UCSD-AML1 (cell line): ENCODE measurements around the gene TXNRD1.

Source experiments
- DNase-seq: peaks from one replicate; lab custom pipeline; 2025; ENCODE audit not compliant: unreplicated experiment; lab: John Stamatoyannopoulos, UW

Gene TXNRD1

GRCh38 chr12:104347374-104348075 lies 131.9 kb downstream of the TXNRD1 start:
- DNase-seq, result no peak

DNA sequence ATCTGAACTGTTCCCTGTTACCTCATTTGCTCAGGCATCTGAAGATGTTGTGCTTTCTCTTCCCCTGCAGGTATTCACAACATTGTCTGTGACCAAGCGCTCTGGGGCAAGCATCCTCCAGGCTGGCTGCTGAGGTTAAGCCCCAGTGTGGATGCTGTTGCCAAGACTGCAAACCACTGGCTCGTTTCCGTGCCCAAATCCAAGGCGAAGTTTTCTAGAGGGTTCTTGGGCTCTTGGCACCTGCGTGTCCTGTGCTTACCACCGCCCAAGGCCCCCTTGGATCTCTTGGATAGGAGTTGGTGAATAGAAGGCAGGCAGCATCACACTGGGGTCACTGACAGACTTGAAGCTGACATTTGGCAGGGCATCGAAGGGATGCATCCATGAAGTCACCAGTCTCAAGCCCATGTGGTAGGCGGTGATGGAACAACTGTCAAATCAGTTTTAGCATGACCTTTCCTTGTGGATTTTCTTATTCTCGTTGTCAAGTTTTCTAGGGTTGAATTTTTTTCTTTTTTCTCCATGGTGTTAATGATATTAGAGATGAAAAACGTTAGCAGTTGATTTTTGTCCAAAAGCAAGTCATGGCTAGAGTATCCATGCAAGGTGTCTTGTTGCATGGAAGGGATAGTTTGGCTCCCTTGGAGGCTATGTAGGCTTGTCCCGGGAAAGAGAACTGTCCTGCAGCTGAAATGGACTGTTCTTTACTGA lies 132.9 kb downstream of the TXNRD1 start:
- DNase-seq, result no peak

- DNase-seq, result no peak
These were observed 133.5 kb downstream of the TXNRD1 start for GRCh38 chr12:104348994-104349494.

- no peak for DNase-seq
These were observed 134.9 kb downstream of the TXNRD1 start for GRCh38 chr12:104350211-104351056.

GRCh38 chr12:104351057-104351983 lies 135.7 kb downstream of the TXNRD1 start:
- no peak for DNase-seq

DNA sequence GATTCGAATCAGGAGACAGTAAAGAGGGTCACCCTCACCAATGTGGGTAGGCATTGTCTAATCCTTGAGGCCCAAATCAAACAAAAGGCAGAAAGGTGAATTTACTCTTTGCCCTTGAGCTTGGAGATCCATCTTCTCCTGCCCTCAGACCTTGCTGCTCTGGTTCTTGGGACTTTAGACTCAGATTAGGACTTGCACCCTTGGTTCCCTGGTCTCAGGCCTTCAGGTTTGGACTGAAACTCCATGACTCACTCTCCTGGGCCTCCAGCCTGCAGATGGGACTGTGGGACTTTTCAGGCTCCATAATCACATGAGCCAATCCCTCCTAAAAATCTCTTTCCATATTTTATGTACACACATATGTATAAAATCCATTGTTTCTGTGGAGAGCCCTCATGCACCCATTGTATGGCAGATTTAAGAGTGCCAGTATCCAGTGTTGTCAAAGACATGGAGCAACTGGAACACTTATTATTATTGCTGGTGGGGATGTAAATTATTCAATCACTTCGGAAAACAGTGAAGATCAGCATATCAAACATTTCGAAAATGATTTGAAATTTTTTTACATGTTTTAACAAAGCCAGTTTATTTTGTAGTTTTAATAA lies 136.6 kb downstream of the TXNRD1 start:
- DNase-seq, result no peak

DNA sequence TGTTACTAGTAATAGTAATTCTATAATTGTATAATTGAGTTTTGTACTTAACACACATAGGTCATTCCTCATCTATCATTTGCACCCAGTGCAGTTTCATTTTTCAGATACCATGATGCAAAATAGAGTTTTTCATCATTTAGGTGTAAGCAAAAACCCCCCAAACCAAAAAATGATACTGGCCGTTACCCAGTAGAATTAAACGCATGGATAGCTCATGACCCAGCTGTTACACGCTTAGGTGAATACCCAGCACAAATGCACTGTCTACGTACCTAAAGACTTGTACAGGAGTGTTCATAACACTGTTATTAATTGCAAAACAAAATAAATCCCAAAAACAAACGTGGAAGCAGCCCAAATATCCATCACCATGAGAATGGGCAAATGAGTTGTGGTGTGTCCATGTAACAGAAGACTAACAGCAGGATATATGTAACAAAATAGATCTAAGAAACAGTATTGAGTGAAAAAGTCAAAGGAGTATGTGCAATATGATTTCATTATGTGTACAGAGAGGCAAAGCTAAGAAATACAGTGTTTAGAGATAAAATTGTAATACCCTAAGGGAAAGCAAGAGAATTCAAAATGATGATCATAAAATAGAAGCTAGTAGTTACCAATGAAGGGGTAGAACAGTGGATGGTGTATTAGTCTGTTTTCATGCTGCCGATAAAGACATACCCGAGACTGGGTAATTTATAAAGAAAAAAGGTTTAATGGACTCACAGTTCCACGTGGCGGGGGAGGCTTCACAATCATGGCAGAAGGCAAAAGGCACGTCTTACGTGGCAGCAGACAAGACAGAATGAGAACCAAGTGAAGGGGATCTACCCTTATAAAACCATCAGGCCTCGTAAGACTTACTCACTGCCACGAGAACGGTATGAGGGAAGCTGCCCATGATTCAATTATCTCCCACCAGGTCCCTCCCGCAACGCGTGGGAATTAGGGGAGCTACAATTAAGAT lies 137.7 kb downstream of the TXNRD1 start:
- DNase-seq, result no peak

DNA sequence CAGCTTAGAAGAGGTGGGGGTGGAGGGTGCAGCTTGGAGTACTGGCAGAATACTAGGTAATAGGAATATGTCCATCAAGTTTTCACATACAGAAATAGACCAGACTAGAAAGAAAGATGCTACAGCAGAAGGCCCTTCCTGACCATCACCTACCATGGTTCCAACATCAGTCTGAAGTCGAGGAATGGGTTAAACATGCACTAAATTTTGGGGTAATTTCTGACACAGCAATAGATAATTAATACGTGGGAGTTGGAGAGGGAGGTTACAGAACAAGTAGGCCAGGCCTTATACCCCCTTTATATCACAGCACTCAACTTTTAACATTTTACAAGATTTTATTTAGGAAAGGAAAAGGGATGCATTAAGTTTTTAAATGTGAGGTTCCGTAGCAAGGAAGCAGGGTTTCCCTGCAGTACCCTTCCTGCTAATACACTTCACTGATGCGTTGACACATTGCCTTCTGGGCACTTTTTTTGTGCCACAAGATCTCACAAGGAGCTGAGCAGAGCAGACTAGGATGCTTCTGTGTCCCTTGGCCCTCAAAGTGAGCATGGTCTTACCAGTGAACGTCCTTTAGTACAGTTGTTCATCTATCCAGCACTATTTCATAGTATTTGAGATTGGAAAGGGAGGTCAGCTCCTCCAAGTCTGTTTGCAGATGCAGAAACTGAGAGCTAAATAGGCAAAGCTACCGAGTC lies 138.7 kb downstream of the TXNRD1 start:
- no peak for DNase-seq

- DNase-seq, result no peak
These were observed 139.4 kb downstream of the TXNRD1 start for GRCh38 chr12:104354868-104355570.

DNA sequence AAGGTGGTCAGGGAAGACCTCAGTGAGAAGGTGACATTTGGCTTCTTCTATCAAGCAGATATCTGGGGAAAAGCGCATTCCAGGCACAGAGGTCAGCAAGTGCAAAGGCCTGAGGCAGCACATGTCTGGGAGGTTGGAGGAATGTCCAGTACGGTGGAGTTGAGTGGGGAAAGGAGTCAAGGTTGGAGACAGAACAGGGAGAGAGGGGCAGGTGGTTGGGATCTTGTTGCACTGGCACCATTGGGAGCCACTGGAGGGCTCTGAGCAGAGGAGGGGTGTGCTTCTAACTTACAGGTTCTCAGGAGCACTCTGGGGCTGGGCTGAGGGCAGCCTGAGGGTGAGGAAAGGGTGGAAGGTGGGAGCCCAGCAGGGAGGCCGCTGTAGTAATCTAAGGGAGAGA lies 140.1 kb downstream of the TXNRD1 start:
- DNase-seq, result no peak

- no peak for DNase-seq
These were observed 140.9 kb downstream of the TXNRD1 start for GRCh38 chr12:104356231-104357115.

GRCh38 chr12:104357421-104357952 lies 141.9 kb downstream of the TXNRD1 start:
- DNase-seq, result no peak

- peak; percentile 64 for DNase-seq
These were observed 142.9 kb downstream of the TXNRD1 start for GRCh38 chr12:104358353-104359003.

DNA sequence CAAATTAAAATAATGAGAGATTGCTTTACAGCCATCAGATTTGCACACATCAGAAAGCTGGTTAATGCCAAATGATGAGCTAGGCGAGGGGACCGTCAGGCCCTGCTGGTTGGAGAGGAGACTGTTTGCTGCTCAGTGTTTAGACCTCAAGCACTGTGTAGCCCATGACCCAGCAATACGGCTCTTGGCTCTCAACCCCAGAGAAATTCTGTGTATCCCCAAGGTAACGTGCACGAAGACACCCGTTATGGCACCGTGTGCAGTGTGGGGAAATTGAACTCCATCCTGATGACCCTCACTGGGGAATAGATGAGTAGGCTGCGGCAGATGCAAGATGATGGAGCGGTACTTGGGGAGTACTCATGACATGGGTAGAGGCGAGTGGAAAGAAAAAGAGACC lies 143.6 kb downstream of the TXNRD1 start:
- DNase-seq, result no peak

DNA sequence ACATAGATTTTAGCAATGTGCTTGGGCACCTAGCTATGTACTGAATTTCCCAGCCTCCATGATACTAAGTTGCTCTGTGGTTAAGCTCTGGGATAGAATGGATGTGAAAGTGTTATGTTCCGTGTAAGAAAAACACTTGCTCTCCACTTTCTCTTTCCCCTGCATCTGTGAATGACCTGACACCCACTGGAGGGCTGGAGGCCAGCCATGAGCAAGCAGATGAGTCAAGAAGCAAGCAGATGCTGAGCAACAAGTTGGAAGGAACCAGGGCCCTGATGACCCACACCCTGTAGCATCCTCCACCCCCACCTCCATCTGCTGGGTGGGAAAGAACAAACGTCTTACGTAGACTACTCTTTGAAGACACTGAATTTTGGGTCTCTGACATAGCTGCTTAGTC lies 144.6 kb downstream of the TXNRD1 start:
- DNase-seq, result no peak
